ENCODE measurements around the gene ARHGAP5.

The ARHGAP5 gene

DNA sequence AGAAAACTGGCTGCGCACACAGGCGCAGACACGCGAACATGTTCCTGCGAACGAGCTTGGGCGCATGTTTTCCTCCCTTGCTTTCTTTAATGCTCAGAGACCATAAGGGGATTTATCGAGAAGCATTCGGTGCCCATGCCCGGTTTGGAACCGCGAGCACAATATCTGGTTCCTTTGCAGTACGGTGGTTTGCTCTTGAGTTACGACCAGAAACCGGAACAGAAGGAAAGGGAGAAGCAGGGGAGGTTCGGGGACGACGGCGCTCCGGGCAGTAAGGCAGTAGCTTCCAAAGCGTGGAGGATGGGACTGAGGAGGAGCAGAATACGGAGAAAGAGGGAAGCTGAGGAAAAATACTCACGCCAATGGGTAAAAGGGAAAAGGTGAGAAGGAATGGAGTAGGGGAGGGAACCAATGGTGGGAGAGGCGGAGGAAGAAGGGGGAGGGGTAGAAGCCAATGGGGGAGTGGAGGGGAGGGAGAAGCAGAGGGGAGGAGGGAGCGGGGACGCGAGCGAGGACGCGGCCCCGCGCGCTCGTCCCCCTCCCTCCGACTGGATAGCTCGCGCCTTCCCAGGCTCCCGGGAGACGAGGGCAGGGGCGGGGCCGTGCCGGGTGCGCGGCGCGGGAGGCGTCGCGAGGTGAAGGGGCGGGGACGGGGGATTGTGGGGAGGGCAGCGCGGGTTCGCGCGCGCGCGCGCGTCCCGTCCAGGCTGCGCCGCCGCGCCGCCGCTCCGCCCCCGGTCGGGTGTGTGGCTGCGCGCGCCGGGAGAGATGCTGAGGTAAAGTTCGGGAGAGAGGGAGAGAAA lies 625 bp upstream of the ARHGAP5 start:
- DNase-seq (ENCODE audit: low spot score): peak; percentile 82

DNA sequence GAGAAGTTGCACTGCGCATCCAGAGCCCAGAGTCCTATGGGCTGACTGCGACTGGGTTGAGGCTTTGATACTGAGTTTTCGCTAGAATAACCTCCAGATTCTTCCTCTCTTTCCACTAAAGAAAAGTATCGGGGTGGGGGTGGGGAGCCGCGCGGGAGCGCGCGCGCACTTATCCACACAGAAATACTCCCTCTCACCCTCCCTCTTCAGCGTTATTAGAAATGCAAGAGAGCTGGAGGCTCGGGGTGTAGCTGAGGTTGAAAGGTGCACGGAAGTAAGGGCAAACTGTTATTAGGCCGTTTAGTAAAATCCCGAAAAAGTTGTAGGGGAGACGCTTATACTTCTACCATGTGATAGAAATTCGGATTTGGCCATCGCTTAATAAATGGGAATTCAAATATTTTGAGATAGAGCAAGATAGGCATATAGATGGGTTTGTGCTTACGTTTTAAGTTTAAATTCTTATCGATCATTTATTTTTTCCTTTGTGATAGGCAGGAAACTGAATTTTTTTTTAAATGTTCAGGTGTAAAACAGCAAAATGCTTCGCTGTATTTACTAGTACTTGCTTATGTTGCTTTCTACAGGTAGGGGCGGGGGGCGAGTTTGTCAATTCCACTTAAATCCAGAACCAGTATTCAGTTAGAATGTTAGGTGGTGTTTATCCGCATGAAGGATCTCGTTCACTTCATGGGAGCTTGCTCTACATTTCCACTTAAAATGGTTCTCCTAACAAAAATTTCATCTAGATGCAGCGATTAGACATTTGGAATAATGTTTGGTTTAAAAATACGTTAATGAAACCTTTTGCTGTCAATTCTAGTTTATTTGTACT lies 1.1 kb downstream of the ARHGAP5 start:
- peak; percentile 17 for DNase-seq (ENCODE audit: low spot score)

DNA sequence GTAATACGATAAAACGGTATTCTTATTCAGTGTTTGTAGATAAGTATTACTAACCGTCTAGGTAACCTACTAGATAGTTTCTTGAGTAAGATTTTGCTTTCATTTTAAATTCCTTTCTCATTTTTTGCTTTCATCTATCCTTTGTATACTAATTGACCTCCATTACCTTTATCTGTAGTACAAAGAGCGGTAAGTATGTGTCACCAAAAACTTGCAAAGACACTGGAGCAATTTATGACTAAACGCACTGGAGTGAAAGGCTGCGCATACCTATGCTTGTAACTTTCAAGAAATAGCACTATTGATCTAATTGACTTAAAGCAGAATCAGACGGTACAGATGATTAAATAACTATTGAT lies 1.7 kb downstream of the ARHGAP5 start:
- no peak for DNase-seq (ENCODE audit: low spot score)

- DNase-seq (ENCODE audit: low spot score): no peak
Observed at GRCh38 chr14:32079264-32079663, 2.2 kb downstream of the ARHGAP5 start.

GRCh38 chr14:32080001-32080510 lies 3.0 kb downstream of the ARHGAP5 start:
- no peak for DNase-seq (ENCODE audit: low spot score)

- no peak for DNase-seq (ENCODE audit: low spot score)
Observed at GRCh38 chr14:32081901-32082300, 4.8 kb downstream of the ARHGAP5 start.

DNA sequence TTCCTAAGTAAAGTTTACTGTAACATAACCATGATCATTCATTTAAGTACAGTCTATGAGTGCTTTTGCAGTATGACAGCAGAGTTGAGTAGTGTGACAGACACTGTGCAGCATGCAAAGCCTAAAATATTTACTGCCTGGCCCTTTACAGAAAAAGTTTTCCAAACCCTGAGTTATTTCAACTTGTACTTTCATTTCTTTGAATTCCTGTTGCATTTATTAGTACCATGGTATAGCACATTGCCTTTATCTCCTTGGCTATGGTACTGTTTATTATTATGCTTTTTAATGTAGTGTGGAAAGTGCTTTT lies 6.2 kb downstream of the ARHGAP5 start:
- DNase-seq (ENCODE audit: low spot score): no peak

DNA sequence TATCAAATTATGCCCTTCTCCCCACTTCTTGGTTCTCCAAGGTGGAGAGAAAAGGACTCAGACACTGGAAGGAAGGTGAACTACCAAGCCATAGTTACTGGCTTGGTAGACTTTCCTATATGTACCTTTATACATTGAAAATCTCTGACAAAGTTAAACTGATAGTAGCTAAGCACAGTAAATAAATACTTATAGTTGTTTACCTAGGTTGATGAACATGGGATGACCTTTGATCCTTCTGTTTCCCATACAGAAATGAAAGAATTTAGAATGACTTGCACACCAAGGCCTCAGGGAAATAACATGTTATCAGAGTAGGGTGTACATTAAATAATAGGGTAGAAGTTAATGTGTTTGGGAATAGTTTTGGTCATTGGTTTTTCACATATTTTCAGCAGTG lies 6.7 kb downstream of the ARHGAP5 start:
- no peak for DNase-seq (ENCODE audit: low spot score)

- no peak for DNase-seq (ENCODE audit: low spot score)
Observed at GRCh38 chr14:32085182-32085844, 8.2 kb downstream of the ARHGAP5 start.

DNA sequence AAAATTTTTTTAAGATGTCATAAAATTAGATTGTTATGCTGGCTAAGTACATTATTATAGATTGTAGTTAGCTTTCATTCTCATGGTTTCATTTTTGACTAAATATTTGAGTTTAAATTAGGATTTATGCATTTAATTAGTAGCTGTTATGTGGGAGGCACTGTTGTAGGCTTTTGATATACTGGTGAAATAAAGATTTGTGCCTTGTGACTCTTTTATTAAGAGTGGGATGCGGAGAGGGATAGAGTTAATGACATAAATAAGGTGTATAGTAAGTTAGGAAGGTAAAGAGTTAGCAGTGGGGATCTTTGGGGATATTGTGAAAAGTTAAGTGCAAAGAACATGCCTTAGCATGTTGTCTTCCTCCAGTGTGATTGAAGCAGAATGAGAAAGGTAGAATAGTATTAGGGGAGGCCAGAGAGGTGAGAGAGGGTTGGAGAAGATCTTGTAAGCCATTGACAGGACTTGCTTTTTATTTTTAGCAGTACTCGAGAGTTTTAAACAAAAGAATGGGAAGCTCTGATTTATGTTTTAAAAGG lies 8.8 kb downstream of the ARHGAP5 start:
- no peak for DNase-seq (ENCODE audit: low spot score)

GRCh38 chr14:32087173-32087861 lies 10.2 kb downstream of the ARHGAP5 start:
- DNase-seq (ENCODE audit: low spot score): no peak

DNA sequence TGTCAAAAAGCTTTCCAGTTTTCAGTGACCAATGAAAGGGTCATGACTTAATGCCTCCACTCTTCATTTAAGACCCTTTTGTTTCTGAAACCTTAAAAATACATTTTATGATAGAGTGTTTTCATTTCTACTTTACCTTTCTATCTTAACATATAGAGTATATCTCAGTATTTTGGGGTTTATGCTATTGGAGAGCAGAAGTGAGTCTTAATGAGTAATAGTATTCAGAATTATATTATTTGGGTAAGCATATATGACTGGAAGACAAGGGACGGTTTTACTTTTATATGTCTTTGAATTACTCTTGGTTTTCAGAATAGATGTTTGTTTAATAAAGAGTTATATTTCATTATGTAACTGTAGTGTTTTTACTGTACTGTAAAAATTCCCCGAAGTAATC lies 10.8 kb downstream of the ARHGAP5 start:
- DNase-seq (ENCODE audit: low spot score): no peak

GRCh38 chr14:32090686-32091085 lies 13.6 kb downstream of the ARHGAP5 start:
- DNase-seq (ENCODE audit: low spot score): no peak

GRCh38 chr14:32099473-32099872 lies 22.4 kb downstream of the ARHGAP5 start:
- DNase-seq (ENCODE audit: low spot score): no peak

GRCh38 chr14:32100175-32100574 lies 23.1 kb downstream of the ARHGAP5 start:
- DNase-seq (ENCODE audit: low spot score): no peak

- no peak for DNase-seq (ENCODE audit: low spot score)
Observed at GRCh38 chr14:32102152-32102787, 25.2 kb downstream of the ARHGAP5 start.

GRCh38 chr14:32102968-32103367 lies 25.9 kb downstream of the ARHGAP5 start:
- DNase-seq (ENCODE audit: low spot score): no peak

DNA sequence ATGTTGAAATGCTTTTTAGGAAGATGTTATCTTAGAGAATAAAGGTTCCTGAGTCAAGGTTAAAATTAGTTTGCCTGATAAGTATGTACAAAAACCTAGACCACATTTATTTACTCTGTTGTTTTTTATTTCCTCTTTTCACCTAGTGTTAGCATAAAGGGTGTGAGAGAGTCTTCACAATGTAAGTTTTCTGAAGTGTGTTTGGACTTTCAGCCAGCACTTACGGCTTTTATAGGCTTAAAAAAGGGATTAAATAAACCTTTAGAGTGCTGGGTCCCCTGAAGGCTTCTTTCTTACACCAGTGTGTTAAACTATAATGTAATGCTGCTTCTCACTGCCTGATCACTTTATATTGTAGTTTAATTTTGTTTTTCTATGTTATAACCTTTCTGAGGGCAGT lies 27.2 kb downstream of the ARHGAP5 start:
- DNase-seq (ENCODE audit: low spot score): no peak

GRCh38 chr14:32104803-32105202 lies 27.7 kb downstream of the ARHGAP5 start:
- DNase-seq (ENCODE audit: low spot score): no peak

DNA sequence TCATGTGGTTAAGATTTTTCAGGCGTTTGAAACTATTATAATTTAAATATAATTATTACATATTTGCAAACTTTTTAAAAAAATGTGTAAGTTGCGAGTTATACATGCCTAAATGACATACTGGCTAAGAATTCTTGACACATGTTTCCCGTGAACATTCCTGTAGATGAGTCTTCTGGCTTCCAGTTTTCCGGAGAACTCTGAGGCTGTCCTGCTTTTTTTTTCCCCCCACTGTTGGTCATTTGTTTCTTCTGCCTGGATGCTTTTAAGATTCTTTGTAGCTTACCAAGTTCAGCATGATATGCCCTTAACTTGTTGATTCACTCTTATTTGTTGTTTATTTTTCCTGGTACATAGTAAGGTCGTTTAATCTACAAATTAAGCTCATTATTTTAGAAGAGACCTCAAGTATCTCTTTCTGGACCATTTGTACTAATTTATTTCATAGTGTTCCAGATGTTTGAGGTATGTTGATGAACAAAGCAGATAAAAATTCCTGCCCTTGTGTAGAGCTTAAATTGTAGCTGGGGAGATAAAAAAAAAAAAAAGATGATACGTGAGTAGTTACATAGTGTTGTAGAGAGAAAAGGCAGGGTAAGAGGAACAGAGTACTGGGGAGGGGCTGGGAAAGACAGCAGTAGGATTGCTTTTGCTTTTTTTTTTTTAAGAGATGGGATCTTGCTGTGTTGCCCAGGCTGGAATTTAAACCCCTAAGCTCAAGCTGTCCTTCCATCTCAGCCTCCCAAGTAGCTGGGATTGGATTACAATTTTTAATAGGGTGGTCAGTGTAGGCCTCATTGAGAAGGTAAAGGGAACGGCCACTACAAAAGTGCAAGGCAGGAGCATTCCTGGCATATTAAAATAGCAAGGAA lies 32.8 kb downstream of the ARHGAP5 start:
- DNase-seq (ENCODE audit: low spot score): no peak

- no peak for DNase-seq (ENCODE audit: low spot score)
Observed at GRCh38 chr14:32110548-32110896, 33.4 kb downstream of the ARHGAP5 start.

All from germinal center (tissue), 1 donor.